ENCODE results near the gene NCAM1. TPM values are rescaled to one million over a fixed set of nuclear protein-coding genes. Genes with fewer than 3 reads are reported as not detected.
A peak's percentile ranks its signal among the peaks of the same experiment; 100 is the strongest.

The NCAM1 gene
- total RNA-seq, 1 experiment from 2014 or later: 5.9 TPM

DNA sequence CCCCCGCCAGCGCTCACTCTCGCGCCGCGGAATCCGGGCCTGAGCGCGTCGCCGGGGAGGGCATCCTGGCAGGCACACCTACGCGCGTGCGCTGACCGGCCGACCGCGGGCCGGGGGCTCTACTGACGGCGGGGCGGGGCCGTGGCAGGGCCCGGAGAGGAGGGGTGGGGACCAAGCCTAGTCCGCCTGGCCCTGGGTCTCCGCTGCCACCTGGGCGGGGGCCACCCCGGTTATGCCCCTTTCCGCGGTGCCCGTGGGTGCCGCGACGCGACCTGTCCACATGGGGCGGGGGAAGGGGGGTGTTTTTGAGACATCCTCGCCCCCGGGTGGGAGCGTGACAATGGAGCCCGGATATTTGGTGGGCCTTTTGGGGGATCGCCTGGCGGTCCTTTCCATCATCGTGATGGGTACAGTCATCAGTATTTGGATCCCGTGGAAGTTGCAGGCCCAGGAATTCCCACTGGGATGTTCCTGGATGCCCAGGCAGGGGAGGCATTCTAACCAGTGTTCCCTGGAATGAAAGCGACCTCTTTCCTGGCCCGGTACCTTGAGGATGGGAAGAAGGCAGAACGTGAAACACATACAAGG lies 2.2 kb downstream of the NCAM1 start:
- Mint-ChIP-seq H3K36me3 (no peaks in the 10 kb centered on the region), H3K4me1 (peaks cover 16% of the 10 kb centered on the region), H3K27me3 (ENCODE audit: low read depth) (peaks cover 53% of the 10 kb centered on the region), H3K4me3 (peak overlapping the region; percentile 92), H3K27ac (no peak overlapping the region), H3K9me3 (no peaks in the 10 kb centered on the region)
- CTCF ChIA-PET: interaction anchor here (1.0 to 1.2 kb wide), 4 partner anchors 151 to 169 kb away, joined by 3 to 5 read pairs (median 3); no protein-coding TSS in a partner anchor
- TF ChIP-seq ATF1 (CRISPR knock-in tag; IDR thresholded peaks at IDR 0.05) (no peak), ZNF263 (CRISPR knock-in tag; IDR thresholded peaks at IDR 0.05; ENCODE audit: low read depth) (0 out of 2 replicates have a peak, but pooled peaks have one; percentile 9)
- POLR2A ChIA-PET: no interaction called here
- ATAC-seq (peak; percentile 12; the same call in 1 of the 2 replicates), DNase-seq (ENCODE audit: low spot score) (no peak)

DNA sequence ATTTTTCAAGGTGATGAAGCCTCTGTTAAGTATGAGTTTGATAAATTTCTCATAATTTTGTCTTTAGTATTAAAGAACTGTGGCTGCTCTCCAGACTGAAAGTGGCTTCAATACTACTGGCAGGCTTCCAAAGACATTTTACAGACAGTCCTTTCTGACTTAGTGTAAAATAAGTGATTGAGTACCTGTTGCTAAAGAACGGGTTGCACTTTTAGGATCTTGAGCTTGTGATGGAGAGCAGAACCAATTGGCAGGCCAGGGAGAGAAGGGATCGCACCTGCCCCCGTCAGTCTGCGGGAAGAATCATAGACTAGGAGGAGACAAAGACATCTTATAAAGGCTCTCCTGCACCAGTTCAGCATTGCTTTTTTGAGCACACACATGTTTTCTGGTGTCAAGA lies 4.4 kb downstream of the NCAM1 start:
- no peak overlapping the region for H3K4me3 Mint-ChIP-seq
- ATAC-seq: no peak

DNA sequence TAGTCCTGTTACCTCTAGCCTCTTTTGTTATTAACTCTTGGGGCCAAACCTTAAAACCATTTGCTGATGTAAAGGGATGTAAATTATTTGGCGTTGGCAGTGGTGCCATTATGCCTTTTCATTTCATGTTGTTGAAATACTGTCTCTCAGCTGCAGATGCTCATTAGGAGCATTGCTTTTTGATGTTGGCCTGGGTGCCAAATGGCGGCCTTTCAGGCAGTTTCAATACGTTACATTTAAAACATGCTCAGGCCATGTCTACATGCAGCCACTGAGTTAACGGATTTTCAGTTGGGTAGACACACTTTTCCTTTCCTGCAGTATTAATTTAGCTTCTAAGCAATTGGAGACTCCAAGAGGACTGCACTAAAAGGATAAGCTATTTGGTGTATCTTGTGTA lies 5.3 kb downstream of the NCAM1 start:
- H3K4me3 Mint-ChIP-seq: no peak overlapping the region
- CTCF ChIA-PET: interaction anchor here (0.5 to 1.3 kb wide), 2 partner anchors 324 to 465 kb away, joined by 3 read pairs; no protein-coding TSS in a partner anchor
- DNase-seq (ENCODE audit: low spot score) (no peak), ATAC-seq (no peak)
- no peaks in the 10 kb centered on the region for H3K36me3 Mint-ChIP-seq
- H3K27me3 Mint-ChIP-seq (ENCODE audit: low read depth): peaks cover 29% of the 10 kb centered on the region
- peaks cover 19% of the 10 kb centered on the region for H3K4me1 Mint-ChIP-seq
- H3K27ac Mint-ChIP-seq: no peak overlapping the region
- no peaks in the 10 kb centered on the region for H3K9me3 Mint-ChIP-seq
- POLR2A ChIA-PET: no interaction called here
- TF ChIP-seq, protein P1, sequence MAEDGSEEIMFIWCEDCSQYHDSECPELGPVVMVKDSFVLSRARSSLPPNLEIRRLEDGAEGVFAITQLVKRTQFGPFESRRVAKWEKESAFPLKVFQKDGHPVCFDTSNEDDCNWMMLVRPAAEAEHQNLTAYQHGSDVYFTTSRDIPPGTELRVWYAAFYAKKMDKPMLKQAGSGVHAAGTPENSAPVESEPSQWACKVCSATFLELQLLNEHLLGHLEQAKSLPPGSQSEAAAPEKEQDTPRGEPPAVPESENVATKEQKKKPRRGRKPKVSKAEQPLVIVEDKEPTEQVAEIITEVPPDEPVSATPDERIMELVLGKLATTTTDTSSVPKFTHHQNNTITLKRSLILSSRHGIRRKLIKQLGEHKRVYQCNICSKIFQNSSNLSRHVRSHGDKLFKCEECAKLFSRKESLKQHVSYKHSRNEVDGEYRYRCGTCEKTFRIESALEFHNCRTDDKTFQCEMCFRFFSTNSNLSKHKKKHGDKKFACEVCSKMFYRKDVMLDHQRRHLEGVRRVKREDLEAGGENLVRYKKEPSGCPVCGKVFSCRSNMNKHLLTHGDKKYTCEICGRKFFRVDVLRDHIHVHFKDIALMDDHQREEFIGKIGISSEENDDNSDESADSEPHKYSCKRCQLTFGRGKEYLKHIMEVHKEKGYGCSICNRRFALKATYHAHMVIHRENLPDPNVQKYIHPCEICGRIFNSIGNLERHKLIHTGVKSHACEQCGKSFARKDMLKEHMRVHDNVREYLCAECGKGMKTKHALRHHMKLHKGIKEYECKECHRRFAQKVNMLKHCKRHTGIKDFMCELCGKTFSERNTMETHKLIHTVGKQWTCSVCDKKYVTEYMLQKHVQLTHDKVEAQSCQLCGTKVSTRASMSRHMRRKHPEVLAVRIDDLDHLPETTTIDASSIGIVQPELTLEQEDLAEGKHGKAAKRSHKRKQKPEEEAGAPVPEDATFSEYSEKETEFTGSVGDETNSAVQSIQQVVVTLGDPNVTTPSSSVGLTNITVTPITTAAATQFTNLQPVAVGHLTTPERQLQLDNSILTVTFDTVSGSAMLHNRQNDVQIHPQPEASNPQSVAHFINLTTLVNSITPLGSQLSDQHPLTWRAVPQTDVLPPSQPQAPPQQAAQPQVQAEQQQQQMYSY (CRISPR knock-in tag; IDR thresholded peaks at IDR 0.05): no peak
- TF ChIP-seq, protein P2, sequence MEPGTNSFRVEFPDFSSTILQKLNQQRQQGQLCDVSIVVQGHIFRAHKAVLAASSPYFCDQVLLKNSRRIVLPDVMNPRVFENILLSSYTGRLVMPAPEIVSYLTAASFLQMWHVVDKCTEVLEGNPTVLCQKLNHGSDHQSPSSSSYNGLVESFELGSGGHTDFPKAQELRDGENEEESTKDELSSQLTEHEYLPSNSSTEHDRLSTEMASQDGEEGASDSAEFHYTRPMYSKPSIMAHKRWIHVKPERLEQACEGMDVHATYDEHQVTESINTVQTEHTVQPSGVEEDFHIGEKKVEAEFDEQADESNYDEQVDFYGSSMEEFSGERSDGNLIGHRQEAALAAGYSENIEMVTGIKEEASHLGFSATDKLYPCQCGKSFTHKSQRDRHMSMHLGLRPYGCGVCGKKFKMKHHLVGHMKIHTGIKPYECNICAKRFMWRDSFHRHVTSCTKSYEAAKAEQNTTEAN (CRISPR knock-in tag; IDR thresholded peaks at IDR 0.05): no peak
- TF ChIP-seq, protein P3, sequence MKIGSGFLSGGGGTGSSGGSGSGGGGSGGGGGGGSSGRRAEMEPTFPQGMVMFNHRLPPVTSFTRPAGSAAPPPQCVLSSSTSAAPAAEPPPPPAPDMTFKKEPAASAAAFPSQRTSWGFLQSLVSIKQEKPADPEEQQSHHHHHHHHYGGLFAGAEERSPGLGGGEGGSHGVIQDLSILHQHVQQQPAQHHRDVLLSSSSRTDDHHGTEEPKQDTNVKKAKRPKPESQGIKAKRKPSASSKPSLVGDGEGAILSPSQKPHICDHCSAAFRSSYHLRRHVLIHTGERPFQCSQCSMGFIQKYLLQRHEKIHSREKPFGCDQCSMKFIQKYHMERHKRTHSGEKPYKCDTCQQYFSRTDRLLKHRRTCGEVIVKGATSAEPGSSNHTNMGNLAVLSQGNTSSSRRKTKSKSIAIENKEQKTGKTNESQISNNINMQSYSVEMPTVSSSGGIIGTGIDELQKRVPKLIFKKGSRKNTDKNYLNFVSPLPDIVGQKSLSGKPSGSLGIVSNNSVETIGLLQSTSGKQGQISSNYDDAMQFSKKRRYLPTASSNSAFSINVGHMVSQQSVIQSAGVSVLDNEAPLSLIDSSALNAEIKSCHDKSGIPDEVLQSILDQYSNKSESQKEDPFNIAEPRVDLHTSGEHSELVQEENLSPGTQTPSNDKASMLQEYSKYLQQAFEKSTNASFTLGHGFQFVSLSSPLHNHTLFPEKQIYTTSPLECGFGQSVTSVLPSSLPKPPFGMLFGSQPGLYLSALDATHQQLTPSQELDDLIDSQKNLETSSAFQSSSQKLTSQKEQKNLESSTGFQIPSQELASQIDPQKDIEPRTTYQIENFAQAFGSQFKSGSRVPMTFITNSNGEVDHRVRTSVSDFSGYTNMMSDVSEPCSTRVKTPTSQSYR (CRISPR knock-in tag; IDR thresholded peaks at IDR 0.05): no peak
- TF ChIP-seq ZNF138 (CRISPR knock-in tag; conservative IDR thresholded peaks at IDR 0.05) (no peak), IRF2 (CRISPR knock-in tag; IDR thresholded peaks at IDR 0.05; ENCODE audit: borderline replicate concordance, low read depth) (no peak), SP1 (CRISPR knock-in tag; conservative IDR thresholded peaks at IDR 0.05) (no peak)

More for the DNA sequence above, 4.4 kb downstream of the NCAM1 start:
- Mint-ChIP-seq H3K27ac (no peak overlapping the region), H3K27me3 (ENCODE audit: low read depth) (peaks cover 36% of the 10 kb centered on the region), H3K9me3 (no peaks in the 10 kb centered on the region), H3K36me3 (no peaks in the 10 kb centered on the region), H3K4me1 (peaks cover 22% of the 10 kb centered on the region)
- ChIA-PET POLR2A (no interaction called here), CTCF (interaction anchor here (0.6 to 1.3 kb wide), 2 partner anchors 254 to 324 kb away, joined by 3 read pairs; no protein-coding TSS in a partner anchor)
- no peak for TF ChIP-seq ZNF138 (CRISPR knock-in tag; conservative IDR thresholded peaks at IDR 0.05)
- TF ChIP-seq EMX1 (CRISPR knock-in tag; IDR thresholded peaks at IDR 0.05): no peak
- TF ChIP-seq, protein P4, sequence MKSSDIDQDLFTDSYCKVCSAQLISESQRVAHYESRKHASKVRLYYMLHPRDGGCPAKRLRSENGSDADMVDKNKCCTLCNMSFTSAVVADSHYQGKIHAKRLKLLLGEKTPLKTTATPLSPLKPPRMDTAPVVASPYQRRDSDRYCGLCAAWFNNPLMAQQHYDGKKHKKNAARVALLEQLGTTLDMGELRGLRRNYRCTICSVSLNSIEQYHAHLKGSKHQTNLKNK (CRISPR knock-in tag; IDR thresholded peaks at IDR 0.05): no peak
- TF ChIP-seq, protein P5, sequence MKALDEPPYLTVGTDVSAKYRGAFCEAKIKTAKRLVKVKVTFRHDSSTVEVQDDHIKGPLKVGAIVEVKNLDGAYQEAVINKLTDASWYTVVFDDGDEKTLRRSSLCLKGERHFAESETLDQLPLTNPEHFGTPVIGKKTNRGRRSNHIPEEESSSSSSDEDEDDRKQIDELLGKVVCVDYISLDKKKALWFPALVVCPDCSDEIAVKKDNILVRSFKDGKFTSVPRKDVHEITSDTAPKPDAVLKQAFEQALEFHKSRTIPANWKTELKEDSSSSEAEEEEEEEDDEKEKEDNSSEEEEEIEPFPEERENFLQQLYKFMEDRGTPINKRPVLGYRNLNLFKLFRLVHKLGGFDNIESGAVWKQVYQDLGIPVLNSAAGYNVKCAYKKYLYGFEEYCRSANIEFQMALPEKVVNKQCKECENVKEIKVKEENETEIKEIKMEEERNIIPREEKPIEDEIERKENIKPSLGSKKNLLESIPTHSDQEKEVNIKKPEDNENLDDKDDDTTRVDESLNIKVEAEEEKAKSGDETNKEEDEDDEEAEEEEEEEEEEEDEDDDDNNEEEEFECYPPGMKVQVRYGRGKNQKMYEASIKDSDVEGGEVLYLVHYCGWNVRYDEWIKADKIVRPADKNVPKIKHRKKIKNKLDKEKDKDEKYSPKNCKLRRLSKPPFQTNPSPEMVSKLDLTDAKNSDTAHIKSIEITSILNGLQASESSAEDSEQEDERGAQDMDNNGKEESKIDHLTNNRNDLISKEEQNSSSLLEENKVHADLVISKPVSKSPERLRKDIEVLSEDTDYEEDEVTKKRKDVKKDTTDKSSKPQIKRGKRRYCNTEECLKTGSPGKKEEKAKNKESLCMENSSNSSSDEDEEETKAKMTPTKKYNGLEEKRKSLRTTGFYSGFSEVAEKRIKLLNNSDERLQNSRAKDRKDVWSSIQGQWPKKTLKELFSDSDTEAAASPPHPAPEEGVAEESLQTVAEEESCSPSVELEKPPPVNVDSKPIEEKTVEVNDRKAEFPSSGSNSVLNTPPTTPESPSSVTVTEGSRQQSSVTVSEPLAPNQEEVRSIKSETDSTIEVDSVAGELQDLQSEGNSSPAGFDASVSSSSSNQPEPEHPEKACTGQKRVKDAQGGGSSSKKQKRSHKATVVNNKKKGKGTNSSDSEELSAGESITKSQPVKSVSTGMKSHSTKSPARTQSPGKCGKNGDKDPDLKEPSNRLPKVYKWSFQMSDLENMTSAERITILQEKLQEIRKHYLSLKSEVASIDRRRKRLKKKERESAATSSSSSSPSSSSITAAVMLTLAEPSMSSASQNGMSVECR (CRISPR knock-in tag; IDR thresholded peaks at IDR 0.05; ENCODE audit: borderline replicate concordance): no peak
- no peak for TF ChIP-seq CREM (CRISPR knock-in tag; IDR thresholded peaks at IDR 0.05)
- TF ChIP-seq FOXK1 (CRISPR knock-in tag; IDR thresholded peaks at IDR 0.05): no peak
- no peak for TF ChIP-seq SOX15 (CRISPR knock-in tag; IDR thresholded peaks at IDR 0.05)
- TF ChIP-seq, protein P6, sequence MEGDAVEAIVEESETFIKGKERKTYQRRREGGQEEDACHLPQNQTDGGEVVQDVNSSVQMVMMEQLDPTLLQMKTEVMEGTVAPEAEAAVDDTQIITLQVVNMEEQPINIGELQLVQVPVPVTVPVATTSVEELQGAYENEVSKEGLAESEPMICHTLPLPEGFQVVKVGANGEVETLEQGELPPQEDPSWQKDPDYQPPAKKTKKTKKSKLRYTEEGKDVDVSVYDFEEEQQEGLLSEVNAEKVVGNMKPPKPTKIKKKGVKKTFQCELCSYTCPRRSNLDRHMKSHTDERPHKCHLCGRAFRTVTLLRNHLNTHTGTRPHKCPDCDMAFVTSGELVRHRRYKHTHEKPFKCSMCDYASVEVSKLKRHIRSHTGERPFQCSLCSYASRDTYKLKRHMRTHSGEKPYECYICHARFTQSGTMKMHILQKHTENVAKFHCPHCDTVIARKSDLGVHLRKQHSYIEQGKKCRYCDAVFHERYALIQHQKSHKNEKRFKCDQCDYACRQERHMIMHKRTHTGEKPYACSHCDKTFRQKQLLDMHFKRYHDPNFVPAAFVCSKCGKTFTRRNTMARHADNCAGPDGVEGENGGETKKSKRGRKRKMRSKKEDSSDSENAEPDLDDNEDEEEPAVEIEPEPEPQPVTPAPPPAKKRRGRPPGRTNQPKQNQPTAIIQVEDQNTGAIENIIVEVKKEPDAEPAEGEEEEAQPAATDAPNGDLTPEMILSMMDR (IDR thresholded peaks at IDR 0.05): no peak
- no peak for TF ChIP-seq HMGA2 (CRISPR knock-in tag; IDR thresholded peaks at IDR 0.05)
- no peak for DNase-seq (ENCODE audit: low spot score)
